Effector memory CD8-positive, alpha-beta T cell (primary cell): ENCODE data around the gene DNTT.

ENCODE experiments used
- ATAC-seq: fragments of 150-1000 bp; cut with Tn5 transposase; replicated peaks from 2 replicates; pipeline ENCODE4 v1.10.0; 2021; ENCODE audit warnings: mild to moderate bottlenecking, moderate library complexity
- DNase-seq, 3 experiments: peaks; one replicate each; pipeline ENCODE4 v3.0.0; 2021
- H3K27ac Mint-ChIP-seq, 2 donors: one replicate each; pipeline ENCODE4 v1.8.0; 2022; ENCODE audit warnings: mild to moderate bottlenecking in 2 of 2, mixed read lengths in 2 of 2, moderate library complexity in 2 of 2
- H3K27me3 Mint-ChIP-seq, 2 donors: one replicate each; pipeline ENCODE4 v1.8.0; 2022; ENCODE audit warnings: mixed read lengths in 2 of 2
- H3K36me3 Mint-ChIP-seq: one replicate; pipeline ENCODE4 v1.8.0; 2022; ENCODE audit warnings: mild to moderate bottlenecking, moderate library complexity, mixed read lengths; ENCODE audit not compliant: insufficient read depth
- H3K4me1 Mint-ChIP-seq, 2 donors: one replicate each; pipeline ENCODE4 v1.8.0; 2022; ENCODE audit warnings: low read depth in 2 of 2, mixed read lengths in 2 of 2
- H3K4me3 Mint-ChIP-seq, 2 donors: one replicate each; pipeline ENCODE4 v1.8.0; 2022; ENCODE audit warnings: mild to moderate bottlenecking in 2 of 2, mixed read lengths in 2 of 2, moderate library complexity in 2 of 2
- H3K9me3 Mint-ChIP-seq, 2 donors: one replicate each; pipeline ENCODE4 v1.8.0; 2022; ENCODE audit warnings: mixed read lengths in 2 of 2
- total RNA-seq, 9 experiments: gene quantifications; one replicate each; lab custom pipeline; 2026; lab: John Stamatoyannopoulos, UW

DNTT gene
- total RNA-seq = 0 reads per million in 9 experiments

GRCh38 chr10:96304230-96304629 lies at the start of gene DNTT:
Gene DNTT (plus strand): TSS chr10:96304434. CDS start chr10:96304498, 64 bp downstream.
- no peaks in the 10 kb centered on the region for H3K9me3 Mint-ChIP-seq
- no peak within 1 kb of the TSS for H3K27ac Mint-ChIP-seq
- peaks cover 76 to 84% of the 10 kb centered on the region in 2 donors for H3K27me3 Mint-ChIP-seq
- H3K4me3 Mint-ChIP-seq = no peak within 1 kb of the TSS
- no peak for DNase-seq
- no peaks in the 10 kb centered on the region for H3K36me3 Mint-ChIP-seq
- H3K4me1 Mint-ChIP-seq = no peaks in the 10 kb centered on the region
- ATAC-seq = no peak

DNA sequence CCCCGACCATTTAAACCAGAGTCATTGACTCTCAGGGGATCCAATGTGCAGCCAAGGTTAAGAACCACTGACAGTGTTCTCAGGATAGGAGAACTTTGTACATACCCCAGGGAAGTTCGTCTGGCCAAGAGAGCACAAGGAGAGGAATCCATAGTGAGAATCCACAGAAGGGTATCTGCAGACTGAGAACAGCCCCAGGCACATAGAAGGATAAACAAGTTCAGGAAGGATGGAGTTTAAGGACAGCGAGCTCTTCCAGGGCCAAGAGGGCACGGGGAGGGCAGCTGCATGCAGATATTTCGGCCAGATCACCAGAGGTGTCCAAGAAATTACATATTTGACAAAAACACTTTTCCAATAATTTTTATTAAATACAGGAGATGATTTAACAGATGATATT lies 49.3 kb upstream of the DNTT start:
- H3K27ac Mint-ChIP-seq = no peak overlapping the region
- no peaks in the 10 kb centered on the region for H3K4me1 Mint-ChIP-seq
- no peak overlapping the region for H3K4me3 Mint-ChIP-seq
- DNase-seq (no peak), ATAC-seq (no peak)
- no peaks in the 10 kb centered on the region for H3K36me3 Mint-ChIP-seq
- H3K27me3 Mint-ChIP-seq = peaks cover 16 to 48% of the 10 kb centered on the region in 2 donors
- no peaks in the 10 kb centered on the region for H3K9me3 Mint-ChIP-seq

- no peak overlapping the region for H3K27ac Mint-ChIP-seq
- H3K4me1 Mint-ChIP-seq = no peaks in the 10 kb centered on the region
- DNase-seq (no peak), ATAC-seq (no peak)
- H3K4me3 Mint-ChIP-seq = no peak overlapping the region
- H3K27me3 Mint-ChIP-seq = peaks cover 20 to 54% of the 10 kb centered on the region in 2 donors
- no peaks in the 10 kb centered on the region for H3K36me3 Mint-ChIP-seq
- no peaks in the 10 kb centered on the region for H3K9me3 Mint-ChIP-seq
Measured at GRCh38 chr10:96255549-96256333, 48.5 kb upstream of the DNTT start.

GRCh38 chr10:96257944-96258343 lies 46.3 kb upstream of the DNTT start:
- H3K27me3 Mint-ChIP-seq = peaks cover 20 to 54% of the 10 kb centered on the region in 2 donors
- no peak overlapping the region for H3K4me3 Mint-ChIP-seq
- DNase-seq (no peak), ATAC-seq (no peak)
- no peak overlapping the region for H3K27ac Mint-ChIP-seq
- no peaks in the 10 kb centered on the region for H3K9me3 Mint-ChIP-seq
- H3K4me1 Mint-ChIP-seq = no peaks in the 10 kb centered on the region
- H3K36me3 Mint-ChIP-seq = no peaks in the 10 kb centered on the region

DNA sequence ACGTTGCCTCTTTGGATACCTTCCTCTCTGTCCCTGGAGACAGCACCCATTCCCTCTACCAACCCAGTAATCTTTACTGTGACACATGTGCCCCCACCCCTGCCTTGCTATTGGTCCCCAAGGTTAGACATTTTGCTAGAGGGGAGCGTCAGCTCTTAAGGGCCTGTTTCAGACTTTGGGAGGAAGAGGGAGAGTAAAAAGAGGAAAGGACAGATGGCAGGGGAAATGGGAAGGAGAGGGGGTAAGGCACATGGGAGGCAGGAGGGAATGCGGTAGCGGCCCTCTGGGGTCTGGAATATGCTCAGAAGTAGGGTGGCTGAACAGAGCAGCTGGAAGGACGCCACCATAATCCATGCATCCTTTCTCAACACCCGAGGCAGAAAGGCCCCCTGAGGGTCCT lies 45.1 kb upstream of the DNTT start:
- DNase-seq = no peak
- Mint-ChIP-seq H3K4me1 (no peaks in the 10 kb centered on the region), H3K36me3 (no peaks in the 10 kb centered on the region), H3K27me3 (peaks cover 31 to 65% of the 10 kb centered on the region in 2 donors), H3K9me3 (no peaks in the 10 kb centered on the region), H3K4me3 (no peak overlapping the region), H3K27ac (no peak overlapping the region)
- ATAC-seq = no peak

- ATAC-seq (no peak), DNase-seq (no peak)
- Mint-ChIP-seq H3K27ac (no peak overlapping the region), H3K36me3 (no peaks in the 10 kb centered on the region), H3K4me1 (no peaks in the 10 kb centered on the region), H3K9me3 (no peaks in the 10 kb centered on the region), H3K4me3 (no peak overlapping the region), H3K27me3 (peaks cover 33 to 63% of the 10 kb centered on the region in 2 donors)
Measured at GRCh38 chr10:96260014-96260413, 44.2 kb upstream of the DNTT start.

DNA sequence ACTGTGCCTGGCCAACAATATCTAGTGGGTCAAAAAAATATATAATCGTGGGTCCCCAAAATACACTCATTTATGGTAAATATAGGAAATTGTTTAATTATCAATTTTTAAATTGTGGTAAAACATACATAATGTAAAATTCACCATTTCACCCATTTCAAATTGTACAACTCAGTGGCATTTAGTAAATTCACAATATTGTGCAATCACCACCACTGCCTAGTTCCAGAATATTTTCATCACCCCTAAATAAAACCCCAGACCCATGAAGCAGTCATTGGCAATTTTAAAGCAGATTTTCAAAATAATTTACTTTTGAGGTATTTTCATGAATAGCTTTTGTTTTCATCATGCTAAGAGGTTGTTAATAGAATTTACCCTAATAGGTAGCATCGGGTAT lies 43.1 kb upstream of the DNTT start:
- H3K27ac Mint-ChIP-seq = no peak overlapping the region
- no peaks in the 10 kb centered on the region for H3K4me1 Mint-ChIP-seq
- peaks cover 41 to 66% of the 10 kb centered on the region in 2 donors for H3K27me3 Mint-ChIP-seq
- no peak for ATAC-seq
- DNase-seq = no peak
- no peak overlapping the region for H3K4me3 Mint-ChIP-seq
- H3K36me3 Mint-ChIP-seq = no peaks in the 10 kb centered on the region
- no peaks in the 10 kb centered on the region for H3K9me3 Mint-ChIP-seq

DNA sequence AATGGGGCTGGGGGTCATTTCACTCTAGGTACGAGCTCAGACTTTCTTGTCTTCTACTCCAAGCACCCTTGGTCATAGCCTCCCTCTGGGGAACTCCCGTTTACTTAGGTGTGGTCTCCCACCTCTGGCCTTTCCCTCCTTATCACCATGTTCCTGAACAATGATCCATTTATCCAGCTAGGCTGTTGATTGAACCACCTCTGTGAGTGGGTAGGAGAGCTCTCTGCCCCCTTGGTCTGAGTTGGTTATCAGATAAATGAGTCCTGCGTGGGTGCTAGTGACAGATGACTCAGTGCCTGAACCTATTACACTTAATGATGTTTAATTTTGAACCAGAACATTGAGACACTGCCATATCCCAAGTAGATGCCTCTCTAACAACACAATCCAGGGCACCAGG lies 42.3 kb upstream of the DNTT start:
- ATAC-seq (no peak), DNase-seq (no peak)
- Mint-ChIP-seq H3K27ac (no peak overlapping the region), H3K9me3 (no peaks in the 10 kb centered on the region), H3K4me1 (no peaks in the 10 kb centered on the region), H3K36me3 (no peaks in the 10 kb centered on the region), H3K27me3 (peaks cover 43 to 70% of the 10 kb centered on the region in 2 donors), H3K4me3 (no peak overlapping the region)

- no peak overlapping the region for H3K4me3 Mint-ChIP-seq
- peaks cover 47 to 66% of the 10 kb centered on the region in 2 donors for H3K27me3 Mint-ChIP-seq
- DNase-seq = no peak
- no peaks in the 10 kb centered on the region for H3K9me3 Mint-ChIP-seq
- H3K4me1 Mint-ChIP-seq = no peaks in the 10 kb centered on the region
- no peak for ATAC-seq
- H3K36me3 Mint-ChIP-seq = no peaks in the 10 kb centered on the region
- H3K27ac Mint-ChIP-seq = no peak overlapping the region
Measured at GRCh38 chr10:96263176-96263575, 41.1 kb upstream of the DNTT start.

DNA sequence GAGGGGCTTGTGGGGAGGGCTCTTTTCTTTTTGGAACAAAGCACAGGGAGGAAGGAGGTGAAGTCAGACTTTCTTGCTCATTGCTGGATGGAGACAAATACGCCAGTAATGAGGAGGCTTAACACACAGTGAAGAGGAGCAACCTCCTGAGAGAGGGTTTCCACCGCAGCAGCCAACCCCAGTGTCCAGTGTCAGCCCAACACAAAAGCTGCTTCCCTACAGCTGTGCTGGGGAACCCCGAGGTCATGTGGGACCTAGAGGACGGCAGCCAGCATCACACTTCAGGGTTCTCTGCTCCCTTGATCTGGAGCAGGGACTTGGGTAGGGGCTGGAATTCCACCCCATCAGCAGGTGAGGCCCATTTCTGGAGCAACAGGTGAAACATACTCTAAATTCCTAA lies 40.6 kb upstream of the DNTT start:
- Mint-ChIP-seq H3K27me3 (peaks cover 51 to 70% of the 10 kb centered on the region in 2 donors), H3K36me3 (no peaks in the 10 kb centered on the region), H3K4me1 (no peaks in the 10 kb centered on the region), H3K27ac (no peak overlapping the region), H3K4me3 (no peak overlapping the region), H3K9me3 (no peaks in the 10 kb centered on the region)
- DNase-seq (no peak), ATAC-seq (no peak)

DNA sequence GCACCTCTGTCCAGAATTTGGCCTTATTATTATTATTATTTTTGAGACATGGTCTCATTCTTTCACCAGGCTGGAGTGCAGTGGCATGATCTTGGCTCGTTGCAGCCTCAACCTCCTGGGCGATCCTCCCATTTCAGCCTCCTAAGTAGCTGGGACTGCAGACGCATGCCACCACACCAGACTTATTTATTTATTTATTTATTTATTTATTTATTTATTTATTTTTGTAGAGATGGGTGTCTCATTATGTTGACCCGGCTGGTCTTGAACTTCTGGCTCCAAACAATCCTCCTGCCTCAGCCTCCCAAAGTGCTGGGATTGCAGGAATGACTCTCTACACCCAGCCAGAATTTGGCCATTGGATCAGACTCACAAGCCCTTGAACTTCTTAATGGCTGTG lies 39.3 kb upstream of the DNTT start:
- Mint-ChIP-seq H3K4me3 (no peak overlapping the region), H3K4me1 (no peaks in the 10 kb centered on the region), H3K27ac (no peak overlapping the region), H3K9me3 (no peaks in the 10 kb centered on the region), H3K27me3 (peaks cover 61 to 70% of the 10 kb centered on the region in 2 donors), H3K36me3 (no peaks in the 10 kb centered on the region)
- DNase-seq (no peak), ATAC-seq (no peak)

DNA sequence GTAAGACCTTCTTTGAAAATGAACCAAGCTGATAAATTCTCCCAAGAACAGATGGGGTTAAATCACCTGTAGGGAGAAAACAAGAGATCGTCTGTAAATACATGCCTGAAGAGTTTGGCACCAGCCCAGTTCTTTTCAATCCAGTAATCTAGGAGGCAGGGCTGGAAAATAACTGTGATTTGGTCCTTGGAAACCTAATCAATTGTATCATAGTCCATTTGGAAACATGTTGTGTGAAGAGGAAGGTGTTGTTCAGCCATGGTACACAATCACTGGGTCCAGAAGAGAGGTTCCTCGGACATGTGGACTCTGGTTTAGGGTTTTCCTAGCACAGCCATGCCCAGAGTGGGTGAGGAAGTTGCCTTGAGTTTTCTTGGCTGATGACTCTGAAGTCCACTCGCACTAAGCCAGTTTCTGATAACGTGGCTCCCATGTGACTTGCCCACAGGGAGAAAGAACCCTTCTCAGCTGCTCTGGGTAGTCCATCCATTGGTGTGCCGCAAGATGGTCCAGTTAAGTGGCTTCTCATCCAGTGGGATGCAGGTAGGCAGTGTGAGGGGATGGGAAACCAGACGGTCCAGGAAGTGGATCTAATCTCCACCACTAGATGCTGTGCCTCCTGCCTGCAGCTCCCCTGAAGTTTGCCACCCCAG lies 38.0 kb upstream of the DNTT start:
- ATAC-seq (no peak), DNase-seq (no peak)
- H3K27me3 Mint-ChIP-seq = peaks cover 59 to 68% of the 10 kb centered on the region in 2 donors
- H3K27ac Mint-ChIP-seq = no peak overlapping the region
- H3K9me3 Mint-ChIP-seq = no peaks in the 10 kb centered on the region
- no peak overlapping the region for H3K4me3 Mint-ChIP-seq
- H3K4me1 Mint-ChIP-seq = no peaks in the 10 kb centered on the region
- no peaks in the 10 kb centered on the region for H3K36me3 Mint-ChIP-seq

DNA sequence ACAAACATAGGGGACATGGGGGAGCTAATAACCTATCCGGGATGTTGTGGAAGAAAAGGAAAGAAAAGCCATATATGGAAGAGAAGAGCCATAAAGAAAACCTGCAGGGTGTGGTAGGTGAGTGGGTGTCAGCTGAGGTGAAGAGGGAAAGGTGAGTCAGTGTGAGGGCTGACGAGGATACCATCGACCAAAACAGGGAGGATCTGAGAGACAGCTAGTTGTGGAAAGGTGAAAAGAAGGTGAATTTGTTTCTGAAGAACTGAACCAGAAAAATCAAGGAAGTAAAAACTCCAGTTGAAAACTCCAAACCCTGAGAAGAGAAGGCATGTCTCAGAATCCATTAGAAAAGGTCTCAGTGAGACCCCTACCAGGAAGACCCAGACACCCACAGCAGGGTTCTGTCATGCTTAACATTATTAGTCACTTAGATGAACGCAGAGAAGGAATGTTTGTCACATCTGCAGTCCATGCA lies 37.0 kb upstream of the DNTT start:
- Mint-ChIP-seq H3K27ac (peak overlapping the region in 1 of 2 donors; percentile 68), H3K27me3 (peaks cover 65 to 72% of the 10 kb centered on the region in 2 donors), H3K9me3 (no peaks in the 10 kb centered on the region), H3K36me3 (no peaks in the 10 kb centered on the region), H3K4me3 (no peak overlapping the region), H3K4me1 (no peaks in the 10 kb centered on the region)
- DNase-seq = no peak
- ATAC-seq = no peak

- Mint-ChIP-seq H3K4me1 (no peaks in the 10 kb centered on the region), H3K36me3 (no peaks in the 10 kb centered on the region), H3K9me3 (no peaks in the 10 kb centered on the region), H3K27ac (no peak overlapping the region), H3K4me3 (no peak overlapping the region), H3K27me3 (peaks cover 61 to 77% of the 10 kb centered on the region in 2 donors)
- ATAC-seq = no peak
- DNase-seq = no peak
Measured at GRCh38 chr10:96268341-96268909, 35.8 kb upstream of the DNTT start.
